HG03558 (cell line): ENCODE results near the gene RASGEF1B.

Source experiments
- ATAC-seq: cut with Tn5 transposase; IDR thresholded peaks from one replicate; pipeline ENCODE4 v1.9.1; 2021; ENCODE audit warnings: moderate number of reproducible peaks; ENCODE audit not compliant: unreplicated experiment; ENCODE audit errors: extremely low read depth

The RASGEF1B gene

GRCh38 chr4:81468678-81469077 lies 3.0 kb downstream of the RASGEF1B start:
- no peak for ATAC-seq

GRCh38 chr4:81467672-81467964 lies 4.1 kb downstream of the RASGEF1B start:
- no peak for ATAC-seq

GRCh38 chr4:81466841-81467671 lies 4.7 kb downstream of the RASGEF1B start:
- ATAC-seq, result no peak

- no peak for ATAC-seq
Observed at GRCh38 chr4:81465406-81466340, 6.0 kb downstream of the RASGEF1B start.

- ATAC-seq, result no peak
Observed at GRCh38 chr4:81460834-81461233, 10.9 kb downstream of the RASGEF1B start.

- ATAC-seq, result no peak
Observed at GRCh38 chr4:81460191-81460701, 11.5 kb downstream of the RASGEF1B start.

- ATAC-seq, result no peak
Observed at GRCh38 chr4:81459228-81459627, 12.5 kb downstream of the RASGEF1B start.

- no peak for ATAC-seq
Observed at GRCh38 chr4:81457921-81458520, 13.7 kb downstream of the RASGEF1B start.

GRCh38 chr4:81457345-81457744 lies 14.4 kb downstream of the RASGEF1B start:
- ATAC-seq, result no peak

- ATAC-seq, result no peak
Observed at GRCh38 chr4:81455897-81456296, 15.8 kb downstream of the RASGEF1B start.

GRCh38 chr4:81454948-81455347 lies 16.8 kb downstream of the RASGEF1B start:
- no peak for ATAC-seq

- no peak for ATAC-seq
Observed at GRCh38 chr4:81454499-81454898, 17.2 kb downstream of the RASGEF1B start.

GRCh38 chr4:81453024-81453423 lies 18.7 kb downstream of the RASGEF1B start:
- no peak for ATAC-seq

GRCh38 chr4:81452452-81453006 lies 19.2 kb downstream of the RASGEF1B start:
- no peak for ATAC-seq

GRCh38 chr4:81449015-81449414 lies 22.7 kb downstream of the RASGEF1B start:
- ATAC-seq, result no peak

- ATAC-seq, result no peak
Observed at GRCh38 chr4:81447566-81448229, 24.0 kb downstream of the RASGEF1B start.

- ATAC-seq, result no peak
Observed at GRCh38 chr4:81446634-81447033, 25.1 kb downstream of the RASGEF1B start.

GRCh38 chr4:81445196-81445595 lies 26.5 kb downstream of the RASGEF1B start:
- ATAC-seq, result no peak

- no peak for ATAC-seq
Observed at GRCh38 chr4:81442484-81443085, 29.1 kb downstream of the RASGEF1B start.

GRCh38 chr4:81440949-81441348 lies 30.8 kb downstream of the RASGEF1B start:
- ATAC-seq, result no peak
